Gastrocnemius medialis (tissue), 4 donors: ENCODE results near the gene LHFPL6.

ENCODE experiments used
- CTCF ChIP-seq, 5 experiments: fragments of 450-650 bp in 3 of 5; fragments of 200-600 bp in 2 of 5; sonication (generic) in 2 of 5; IDR thresholded peaks in 4 of 5; conservative IDR thresholded peaks in 1 of 5; 1 replicate in 4 of 5; 2 replicates in 1 of 5; pipeline ENCODE4 v1.5.1; 2016 to 2019; ENCODE audit warnings: antibody characterized with exemption in 5 of 5, mild to moderate bottlenecking in 3 of 5, moderate library complexity in 3 of 5
- POLR2A ChIP-seq, 2 donors: fragments of 450-650 bp; IDR thresholded peaks; one replicate each; pipeline ENCODE4 v1.6.1; 2017; ENCODE audit warnings: antibody characterized with exemption in 2 of 2, mild to moderate bottlenecking in 2 of 2, moderate library complexity in 2 of 2

GRCh38 chr13:39565036-39565949 lies 37.7 kb downstream of the LHFPL6 start:
- TF ChIP-seq CTCF (IDR thresholded peaks at IDR 0.05 in 4 of 5, conservative IDR thresholded peaks at IDR 0.05 in 1 of 5) = no peak
- TF ChIP-seq POLR2A (IDR thresholded peaks at IDR 0.05) = no peak
